Activated T-helper 1 cell treated with Interleukin-2 at 50 U/mL for 16 hours (primary cell): Measurements from ENCODE around the gene SUMO1.

Experiments used
- DNase-seq: peaks from one replicate; pipeline ENCODE4 v3.0.0-alpha.2; 2020; ENCODE audit warnings: low read depth

SUMO1 gene

GRCh38 chr2:202196727-202197126 is 41.7 kb downstream of the SUMO1 start:
- no peak for DNase-seq

DNA sequence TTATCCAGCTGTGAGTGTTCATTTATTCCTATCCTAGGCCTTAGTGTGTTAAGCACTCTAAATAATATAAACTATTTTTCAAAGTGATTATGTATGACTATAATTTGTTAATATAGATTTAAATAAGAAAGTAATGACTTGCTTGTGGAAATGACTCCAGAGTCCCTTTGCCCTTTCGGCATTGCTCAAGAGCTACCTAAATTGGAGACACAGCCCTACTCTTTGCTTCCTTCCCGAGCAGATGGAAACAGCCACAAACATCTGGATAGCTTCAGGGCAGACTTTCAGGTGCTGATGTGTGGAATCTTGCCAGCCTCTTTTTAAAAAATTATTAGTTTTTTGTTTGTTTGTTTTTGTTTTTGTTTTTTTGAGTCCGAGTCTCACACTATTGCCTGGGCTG is 44.0 kb downstream of the SUMO1 start:
- no peak for DNase-seq

- no peak for DNase-seq
Observed at GRCh38 chr2:202193881-202194353, 44.5 kb downstream of the SUMO1 start.

DNA sequence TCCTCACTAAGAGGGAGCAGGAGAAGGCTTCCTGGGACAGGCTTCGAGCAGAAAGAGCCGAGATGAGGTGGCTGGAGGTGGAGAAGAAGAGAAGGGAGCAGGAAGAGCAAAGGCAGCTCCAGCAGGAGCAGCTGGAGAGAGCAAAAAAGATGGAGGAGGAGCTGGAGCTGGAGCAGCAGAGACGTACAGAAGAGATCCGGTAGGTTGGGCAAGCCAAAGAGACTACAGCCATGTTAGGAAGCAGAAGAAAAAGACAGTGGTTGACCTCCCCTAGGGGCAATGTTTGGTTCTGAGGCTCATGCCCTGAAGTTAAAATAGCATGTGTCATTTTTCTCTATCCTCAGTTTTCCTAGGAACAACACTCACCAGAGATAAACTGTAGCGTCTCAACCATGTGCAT is 45.1 kb downstream of the SUMO1 start:
- no peak for DNase-seq

DNA sequence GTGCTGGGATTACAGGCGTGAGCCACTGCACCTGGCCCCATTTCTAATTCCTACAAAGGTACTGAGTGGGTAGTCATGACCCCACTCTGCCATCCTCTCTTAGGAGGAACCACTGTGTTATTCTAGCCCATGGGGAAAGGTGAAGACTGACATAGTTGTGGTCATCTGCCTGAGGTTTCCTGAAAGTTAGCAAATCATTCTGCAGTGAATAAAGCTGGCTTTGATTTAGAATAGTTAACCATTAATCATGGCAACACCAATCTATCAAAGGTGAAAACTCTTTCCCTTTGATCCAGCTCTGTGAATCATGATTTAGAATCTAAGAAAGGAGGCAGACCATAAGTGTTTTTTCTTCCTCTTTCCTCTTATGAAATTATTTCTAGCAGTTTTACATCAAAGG is 50.8 kb downstream of the SUMO1 start:
- no peak for DNase-seq

DNA sequence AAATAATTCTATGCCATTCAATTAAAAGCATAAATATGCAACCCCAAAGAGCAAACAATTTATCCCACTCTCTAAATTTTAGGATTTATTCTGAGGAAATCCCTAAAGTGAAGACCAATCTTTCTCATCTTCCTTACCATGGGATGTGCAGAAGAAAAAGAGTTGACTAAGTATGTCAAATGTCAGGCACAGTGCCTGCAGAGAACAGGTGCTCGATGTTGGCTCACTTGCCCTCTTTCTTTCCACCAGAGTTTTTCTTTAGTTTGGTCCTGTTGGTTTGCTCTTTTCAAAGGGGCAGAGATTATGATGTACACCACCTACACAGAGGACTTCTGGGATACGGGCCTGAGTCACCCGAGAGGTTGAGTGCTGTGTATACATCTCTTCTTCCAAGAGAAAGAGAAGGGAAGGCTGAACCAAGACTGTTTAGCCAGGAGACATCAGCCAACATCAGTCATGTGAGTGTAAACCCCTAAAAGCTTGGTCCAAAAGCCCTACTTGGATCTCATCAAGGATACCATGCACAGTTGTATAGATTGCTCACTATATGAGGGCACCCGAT is 51.7 kb downstream of the SUMO1 start:
- no peak for DNase-seq

GRCh38 chr2:202185156-202185555 is 53.2 kb downstream of the SUMO1 start:
- no peak for DNase-seq

DNA sequence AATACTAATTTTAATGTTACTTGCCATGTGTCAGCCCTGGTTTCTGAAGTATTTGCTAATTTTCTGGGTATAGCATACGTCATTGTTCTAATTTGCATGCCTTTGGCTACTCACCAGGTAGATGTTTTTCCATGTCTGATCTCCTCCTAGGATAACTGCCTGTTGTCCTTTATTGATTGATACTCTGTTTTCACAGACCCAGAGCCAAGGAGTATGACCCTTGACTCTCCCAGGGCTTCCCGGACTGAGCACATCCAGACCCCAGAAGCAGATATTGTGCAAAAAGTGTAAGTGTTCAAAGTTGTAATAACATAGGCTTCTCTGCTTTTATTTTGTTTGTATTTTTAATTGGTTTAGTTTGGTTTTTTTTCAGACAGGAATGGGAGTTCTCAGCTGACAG is 53.8 kb downstream of the SUMO1 start:
- no peak for DNase-seq

DNA sequence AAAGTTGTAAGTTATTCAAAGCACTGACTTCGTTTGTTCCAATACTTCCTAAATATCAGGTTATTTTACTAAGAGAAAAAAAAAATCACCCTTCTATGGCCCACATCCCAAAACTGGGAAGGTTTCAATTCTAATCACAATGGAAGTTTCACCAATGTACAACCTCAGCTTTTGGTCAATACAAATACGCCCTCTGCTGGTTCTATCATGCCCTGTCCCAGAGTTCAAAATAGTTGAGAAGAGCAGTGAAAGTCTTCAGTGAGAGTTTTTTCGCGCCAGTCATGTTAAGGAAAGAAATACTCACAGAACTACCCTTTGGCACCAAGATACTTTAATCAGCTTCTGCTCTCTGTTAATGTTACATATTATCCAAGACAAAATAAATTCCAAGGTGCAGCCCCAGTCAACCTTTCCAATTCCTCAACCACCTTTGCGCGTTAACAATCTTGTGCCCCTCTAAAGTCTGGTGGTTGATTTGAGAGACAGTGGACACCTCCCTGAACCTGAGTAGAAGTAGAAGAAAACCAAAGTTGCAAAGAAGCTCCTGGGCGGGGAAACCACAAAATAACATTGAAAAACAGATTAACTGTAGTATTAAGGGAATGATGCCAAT is 59.9 kb downstream of the SUMO1 start:
- DNase-seq: peak; percentile 10

GRCh38 chr2:202172439-202173211 is 65.8 kb downstream of the SUMO1 start:
- no peak for DNase-seq

- no peak for DNase-seq
Observed at GRCh38 chr2:202171241-202171825, 67.1 kb downstream of the SUMO1 start.

DNA sequence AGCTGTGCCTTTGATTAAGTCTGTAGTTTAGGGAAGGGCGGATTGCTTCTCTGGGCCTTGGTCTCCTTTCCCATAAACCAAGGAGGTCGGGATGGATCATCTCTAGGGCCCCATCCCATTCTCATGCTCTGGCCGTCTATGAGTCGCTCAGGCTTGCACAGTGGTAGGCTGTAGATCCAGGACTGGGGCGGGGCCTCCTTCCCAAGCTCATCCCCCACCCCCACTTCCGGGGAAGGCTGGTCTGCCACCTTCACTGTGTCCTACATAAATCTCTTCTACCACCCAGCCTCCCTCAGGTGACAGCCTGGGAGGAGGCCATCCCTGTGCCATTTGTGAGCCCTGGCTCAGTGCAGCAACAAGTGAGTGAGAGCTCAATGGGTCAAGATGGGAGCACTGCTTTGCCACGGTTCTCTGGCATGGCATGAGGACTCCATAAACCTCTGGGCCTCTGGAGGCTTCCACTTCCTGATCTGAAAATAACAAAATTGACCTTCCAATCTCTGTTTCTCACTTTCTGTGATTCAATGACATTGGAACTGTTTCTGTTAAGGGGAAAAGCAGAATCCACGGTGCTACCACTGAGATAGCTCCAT is 68.5 kb downstream of the SUMO1 start:
- DNase-seq: no peak

DNA sequence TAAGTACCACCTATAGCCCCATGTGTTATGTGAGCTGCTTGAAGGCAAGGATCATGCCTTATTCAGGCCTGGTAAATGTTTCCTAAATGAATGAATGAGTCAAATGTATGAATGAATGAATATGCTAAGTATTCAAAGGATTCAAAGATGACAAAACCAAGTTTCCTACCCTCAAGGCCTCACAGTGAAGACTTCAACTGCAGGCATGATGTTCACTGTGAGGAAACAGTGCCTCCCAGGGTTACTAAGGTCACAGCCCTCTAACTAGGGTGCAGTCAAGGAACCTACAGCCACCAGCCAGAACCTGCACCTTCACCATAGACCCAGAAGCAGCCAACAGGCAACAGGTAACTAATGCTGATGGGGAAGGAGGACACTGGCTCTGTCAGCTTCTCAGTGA is 69.3 kb downstream of the SUMO1 start:
- no peak for DNase-seq

DNA sequence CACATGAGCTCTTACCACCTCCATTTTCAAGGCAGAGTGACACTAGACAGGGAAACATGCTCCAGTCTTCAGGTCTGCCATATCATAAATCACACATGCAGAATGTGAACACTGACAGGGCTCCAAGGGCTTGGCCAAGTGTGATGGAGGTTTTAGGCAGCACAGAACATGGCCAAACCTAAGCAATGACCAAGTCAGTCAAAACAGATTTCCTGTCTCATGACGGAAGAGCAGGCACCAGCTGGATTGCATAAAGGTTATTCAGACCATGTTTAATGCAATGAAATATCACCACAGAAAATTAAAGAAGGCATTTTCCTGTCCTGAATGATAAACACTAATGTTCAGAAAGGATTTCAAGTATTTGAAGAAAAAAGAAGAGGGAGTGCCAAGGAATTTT is 72.5 kb downstream of the SUMO1 start:
- DNase-seq: no peak

DNA sequence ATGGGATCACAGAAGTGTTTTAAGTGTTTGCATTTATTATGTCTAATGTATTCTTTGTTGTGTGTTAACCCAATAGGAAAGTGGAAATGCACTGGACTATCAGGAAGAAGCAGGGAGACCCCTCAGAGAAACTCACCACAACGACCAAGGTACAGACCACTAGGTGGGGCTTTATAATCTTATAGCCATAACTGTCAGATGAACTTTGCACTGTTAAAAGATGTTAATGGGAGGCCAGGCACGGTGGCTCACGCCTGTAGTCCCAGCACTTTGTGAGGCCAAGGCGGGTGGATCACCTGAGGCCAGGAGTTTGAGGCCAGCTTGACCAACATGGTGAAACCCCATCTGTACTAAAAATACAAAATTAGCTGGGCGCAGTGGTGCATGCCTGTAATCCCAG is 73.2 kb downstream of the SUMO1 start:
- no peak for DNase-seq

DNA sequence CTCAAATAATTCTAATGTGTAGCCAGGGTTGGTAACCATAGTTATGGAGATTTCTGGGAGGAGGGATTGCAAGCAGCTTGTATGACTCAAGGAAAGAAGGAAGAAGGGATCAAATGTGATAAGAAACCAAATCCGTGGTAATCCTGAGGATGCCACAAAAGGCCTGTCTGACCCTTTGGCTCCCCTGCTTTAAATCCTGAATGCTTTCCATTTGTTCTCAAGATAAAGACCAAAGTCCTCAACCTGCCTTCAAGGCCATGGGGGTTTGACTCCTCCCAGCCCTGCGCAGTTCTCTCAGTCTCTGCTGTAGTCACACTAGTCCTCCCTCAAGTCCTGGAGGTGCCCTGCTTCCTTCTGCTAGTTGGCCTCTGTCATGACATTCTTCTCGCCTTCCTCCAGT is 74.0 kb downstream of the SUMO1 start:
- no peak for DNase-seq

DNA sequence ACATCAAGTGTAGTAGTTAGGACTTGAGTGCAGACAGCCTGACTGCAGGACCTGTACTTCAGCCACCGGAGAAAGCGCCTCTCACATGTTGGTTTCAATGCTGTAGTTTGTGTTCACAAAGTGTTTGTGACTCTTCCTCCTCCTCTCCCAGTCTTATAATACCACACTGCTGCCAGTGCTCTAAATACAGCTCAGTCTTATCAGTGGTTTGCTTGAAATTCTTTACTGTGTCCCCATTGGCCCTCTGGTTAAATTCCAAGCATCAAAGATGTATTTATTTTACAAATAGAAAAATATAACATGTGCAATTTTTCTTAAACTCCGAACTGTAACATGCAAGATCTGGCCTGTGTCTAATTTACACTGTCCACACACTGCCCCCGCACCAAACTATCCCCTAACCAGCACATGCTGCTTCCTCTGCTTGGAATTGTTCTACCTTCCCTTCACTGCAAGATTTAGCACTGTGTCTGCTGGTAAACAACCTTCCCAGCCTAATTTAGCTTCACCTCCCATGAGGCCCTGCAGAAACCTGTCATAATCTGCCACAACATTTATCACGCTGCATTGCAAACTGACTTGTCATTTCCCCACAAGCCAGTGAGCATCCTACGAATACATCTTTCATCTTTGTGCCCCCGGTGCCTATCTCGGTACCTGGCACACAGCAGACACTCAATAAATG is 77.1 kb downstream of the SUMO1 start:
- DNase-seq: no peak

DNA sequence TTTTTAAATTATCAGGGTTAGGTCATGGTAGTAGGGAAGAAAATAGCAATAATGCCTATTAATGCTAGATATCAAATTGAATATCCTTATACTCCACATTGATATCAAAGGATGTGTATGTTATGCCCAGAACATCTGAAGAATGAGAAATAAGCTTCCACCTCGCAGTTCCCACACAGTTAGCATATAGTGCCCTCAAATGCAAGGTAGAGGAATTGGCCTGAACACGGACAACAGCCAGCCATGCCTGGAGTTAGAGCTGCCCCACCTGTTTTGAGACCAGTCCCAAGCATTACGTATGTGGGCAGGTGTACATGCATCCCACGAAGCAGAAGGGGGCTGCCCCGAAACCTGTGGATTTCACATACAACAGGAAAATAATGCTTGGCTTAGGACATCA is 79.6 kb downstream of the SUMO1 start:
- DNase-seq: no peak

GRCh38 chr2:202157211-202157990 is 81.0 kb downstream of the SUMO1 start:
- DNase-seq: no peak
